WTC11 (cell line): Measurements from ENCODE around the gene RAD51D.

Experiments used
- GABPB1 ChIP-seq: sonication (generic); formaldehyde crosslinking; IDR thresholded peaks from 2 replicates; pipeline ENCODE4 v1.8.1; 2023; ENCODE audit warnings: mild to moderate bottlenecking, missing genetic modification reagents
- JUN ChIP-seq: sonication (generic); formaldehyde crosslinking; IDR thresholded peaks from 2 replicates; pipeline ENCODE4 v1.8.0; 2023; ENCODE audit warnings: mild to moderate bottlenecking, missing genetic modification reagents
- MXD4 ChIP-seq: fragments of 250-450 bp; sonication (Bioruptor Pico); IDR thresholded peaks from 2 replicates; pipeline ENCODE4 v1.8.0; 2021; ENCODE audit warnings: mild to moderate bottlenecking, moderate library complexity, borderline replicate concordance
- NFYB ChIP-seq: sonication (generic); formaldehyde crosslinking; conservative IDR thresholded peaks from 2 replicates; pipeline ENCODE4 v1.8.0; 2022; ENCODE audit warnings: low read depth, missing genetic modification reagents
- SMAD3 ChIP-seq: sonication (generic); formaldehyde crosslinking; IDR thresholded peaks from 2 replicates; pipeline ENCODE4 v1.8.0; 2022; ENCODE audit warnings: missing genetic modification reagents, mild to moderate bottlenecking, borderline replicate concordance
- TEAD4 ChIP-seq: sonication (generic); formaldehyde crosslinking; IDR thresholded peaks from 2 replicates; pipeline ENCODE4 v1.8.0; 2022; ENCODE audit warnings: mild to moderate bottlenecking, missing genetic modification reagents
- TF ChIP-seq, protein P1 (sequence below): fragments of 200-600 bp; IDR thresholded peaks from 2 replicates; pipeline ENCODE4 v1.8.0; 2022; ENCODE audit warnings: antibody characterized with exemption
- TF ChIP-seq, protein P2 (sequence below): sonication (generic); formaldehyde crosslinking; IDR thresholded peaks from 2 replicates; pipeline ENCODE4 v1.8.1; 2022; ENCODE audit warnings: mild to moderate bottlenecking, moderate library complexity, missing genetic modification reagents
- TF ChIP-seq, protein P3 (sequence below): sonication (generic); formaldehyde crosslinking; IDR thresholded peaks from 2 replicates; pipeline ENCODE4 v1.8.1; 2023; ENCODE audit warnings: mild to moderate bottlenecking, missing genetic modification reagents, moderate library complexity
- TF ChIP-seq, protein P4 (sequence below): sonication (generic); formaldehyde crosslinking; IDR thresholded peaks from 2 replicates; pipeline ENCODE4 v1.8.1; 2022; ENCODE audit warnings: mild to moderate bottlenecking, missing genetic modification reagents, moderate library complexity, borderline replicate concordance
- TF ChIP-seq, protein P5 (sequence below): sonication (generic); formaldehyde crosslinking; IDR thresholded peaks from 2 replicates; pipeline ENCODE4 v1.8.0; 2023; ENCODE audit warnings: mild to moderate bottlenecking, missing genetic modification reagents

DNA sequence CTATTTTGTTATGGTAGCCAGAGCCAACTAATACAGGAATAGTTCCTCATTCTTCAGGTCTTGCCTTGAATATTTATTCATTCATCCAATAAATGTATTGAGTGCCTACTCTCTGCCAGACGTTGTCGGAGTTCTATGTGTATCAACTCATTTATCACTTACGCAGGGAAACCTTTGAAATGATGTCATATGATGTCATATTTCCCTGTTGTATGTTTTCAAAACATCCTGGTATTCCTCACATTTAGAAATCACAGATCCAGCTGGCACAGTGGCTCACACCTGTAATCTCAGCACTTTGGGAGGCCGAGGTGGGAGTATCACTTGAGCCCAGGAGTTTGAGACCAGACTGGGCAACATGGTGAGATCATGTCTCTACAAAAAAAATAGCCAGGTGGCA lies 25.2 kb upstream of the RAD51D start:
- no peak for TF ChIP-seq NFYB
- TF ChIP-seq, protein P1, sequence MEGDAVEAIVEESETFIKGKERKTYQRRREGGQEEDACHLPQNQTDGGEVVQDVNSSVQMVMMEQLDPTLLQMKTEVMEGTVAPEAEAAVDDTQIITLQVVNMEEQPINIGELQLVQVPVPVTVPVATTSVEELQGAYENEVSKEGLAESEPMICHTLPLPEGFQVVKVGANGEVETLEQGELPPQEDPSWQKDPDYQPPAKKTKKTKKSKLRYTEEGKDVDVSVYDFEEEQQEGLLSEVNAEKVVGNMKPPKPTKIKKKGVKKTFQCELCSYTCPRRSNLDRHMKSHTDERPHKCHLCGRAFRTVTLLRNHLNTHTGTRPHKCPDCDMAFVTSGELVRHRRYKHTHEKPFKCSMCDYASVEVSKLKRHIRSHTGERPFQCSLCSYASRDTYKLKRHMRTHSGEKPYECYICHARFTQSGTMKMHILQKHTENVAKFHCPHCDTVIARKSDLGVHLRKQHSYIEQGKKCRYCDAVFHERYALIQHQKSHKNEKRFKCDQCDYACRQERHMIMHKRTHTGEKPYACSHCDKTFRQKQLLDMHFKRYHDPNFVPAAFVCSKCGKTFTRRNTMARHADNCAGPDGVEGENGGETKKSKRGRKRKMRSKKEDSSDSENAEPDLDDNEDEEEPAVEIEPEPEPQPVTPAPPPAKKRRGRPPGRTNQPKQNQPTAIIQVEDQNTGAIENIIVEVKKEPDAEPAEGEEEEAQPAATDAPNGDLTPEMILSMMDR, result no peak
- no peak for TF ChIP-seq TEAD4 (CRISPR knock-in tag)
- no peak for TF ChIP-seq JUN (CRISPR knock-in tag)
- no peak for TF ChIP-seq SMAD3
- TF ChIP-seq MXD4 (CRISPR knock-in tag), result no peak
- TF ChIP-seq, protein P2, sequence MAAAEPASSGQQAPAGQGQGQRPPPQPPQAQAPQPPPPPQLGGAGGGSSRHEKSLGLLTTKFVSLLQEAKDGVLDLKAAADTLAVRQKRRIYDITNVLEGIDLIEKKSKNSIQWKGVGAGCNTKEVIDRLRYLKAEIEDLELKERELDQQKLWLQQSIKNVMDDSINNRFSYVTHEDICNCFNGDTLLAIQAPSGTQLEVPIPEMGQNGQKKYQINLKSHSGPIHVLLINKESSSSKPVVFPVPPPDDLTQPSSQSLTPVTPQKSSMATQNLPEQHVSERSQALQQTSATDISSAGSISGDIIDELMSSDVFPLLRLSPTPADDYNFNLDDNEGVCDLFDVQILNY (CRISPR knock-in tag), result no peak
- TF ChIP-seq, protein P3, sequence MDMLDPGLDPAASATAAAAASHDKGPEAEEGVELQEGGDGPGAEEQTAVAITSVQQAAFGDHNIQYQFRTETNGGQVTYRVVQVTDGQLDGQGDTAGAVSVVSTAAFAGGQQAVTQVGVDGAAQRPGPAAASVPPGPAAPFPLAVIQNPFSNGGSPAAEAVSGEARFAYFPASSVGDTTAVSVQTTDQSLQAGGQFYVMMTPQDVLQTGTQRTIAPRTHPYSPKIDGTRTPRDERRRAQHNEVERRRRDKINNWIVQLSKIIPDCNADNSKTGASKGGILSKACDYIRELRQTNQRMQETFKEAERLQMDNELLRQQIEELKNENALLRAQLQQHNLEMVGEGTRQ (CRISPR knock-in tag), result no peak
- TF ChIP-seq, protein P4, sequence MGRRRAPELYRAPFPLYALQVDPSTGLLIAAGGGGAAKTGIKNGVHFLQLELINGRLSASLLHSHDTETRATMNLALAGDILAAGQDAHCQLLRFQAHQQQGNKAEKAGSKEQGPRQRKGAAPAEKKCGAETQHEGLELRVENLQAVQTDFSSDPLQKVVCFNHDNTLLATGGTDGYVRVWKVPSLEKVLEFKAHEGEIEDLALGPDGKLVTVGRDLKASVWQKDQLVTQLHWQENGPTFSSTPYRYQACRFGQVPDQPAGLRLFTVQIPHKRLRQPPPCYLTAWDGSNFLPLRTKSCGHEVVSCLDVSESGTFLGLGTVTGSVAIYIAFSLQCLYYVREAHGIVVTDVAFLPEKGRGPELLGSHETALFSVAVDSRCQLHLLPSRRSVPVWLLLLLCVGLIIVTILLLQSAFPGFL (CRISPR knock-in tag), result no peak
- TF ChIP-seq, protein P5, sequence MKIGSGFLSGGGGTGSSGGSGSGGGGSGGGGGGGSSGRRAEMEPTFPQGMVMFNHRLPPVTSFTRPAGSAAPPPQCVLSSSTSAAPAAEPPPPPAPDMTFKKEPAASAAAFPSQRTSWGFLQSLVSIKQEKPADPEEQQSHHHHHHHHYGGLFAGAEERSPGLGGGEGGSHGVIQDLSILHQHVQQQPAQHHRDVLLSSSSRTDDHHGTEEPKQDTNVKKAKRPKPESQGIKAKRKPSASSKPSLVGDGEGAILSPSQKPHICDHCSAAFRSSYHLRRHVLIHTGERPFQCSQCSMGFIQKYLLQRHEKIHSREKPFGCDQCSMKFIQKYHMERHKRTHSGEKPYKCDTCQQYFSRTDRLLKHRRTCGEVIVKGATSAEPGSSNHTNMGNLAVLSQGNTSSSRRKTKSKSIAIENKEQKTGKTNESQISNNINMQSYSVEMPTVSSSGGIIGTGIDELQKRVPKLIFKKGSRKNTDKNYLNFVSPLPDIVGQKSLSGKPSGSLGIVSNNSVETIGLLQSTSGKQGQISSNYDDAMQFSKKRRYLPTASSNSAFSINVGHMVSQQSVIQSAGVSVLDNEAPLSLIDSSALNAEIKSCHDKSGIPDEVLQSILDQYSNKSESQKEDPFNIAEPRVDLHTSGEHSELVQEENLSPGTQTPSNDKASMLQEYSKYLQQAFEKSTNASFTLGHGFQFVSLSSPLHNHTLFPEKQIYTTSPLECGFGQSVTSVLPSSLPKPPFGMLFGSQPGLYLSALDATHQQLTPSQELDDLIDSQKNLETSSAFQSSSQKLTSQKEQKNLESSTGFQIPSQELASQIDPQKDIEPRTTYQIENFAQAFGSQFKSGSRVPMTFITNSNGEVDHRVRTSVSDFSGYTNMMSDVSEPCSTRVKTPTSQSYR, result no peak
- TF ChIP-seq GABPB1, result no peak
